GM20000 (cell line): ENCODE results near the gene ARL15.

Experiments used
- DNase-seq: peaks from one replicate; pipeline ENCODE4 v3.0.0; 2012; ENCODE audit warnings: low spot score
- CTCF ChIP-seq: IDR thresholded peaks from 2 replicates; pipeline ENCODE4 v1.5.1; 2012; ENCODE audit warnings: mild to moderate bottlenecking, control low read depth; ENCODE audit errors: extremely low read depth, missing control alignments

The ARL15 gene

GRCh38 chr5:54272746-54273145 is 37.6 kb downstream of the ARL15 start:
- no peak for TF ChIP-seq CTCF
- DNase-seq = no peak

- TF ChIP-seq CTCF = no peak
- DNase-seq = no peak
Measured at GRCh38 chr5:54270326-54270725, 40.0 kb downstream of the ARL15 start.

GRCh38 chr5:54264574-54264973 is 45.8 kb downstream of the ARL15 start:
- TF ChIP-seq CTCF = no peak
- no peak for DNase-seq

GRCh38 chr5:54263447-54263846 is 46.9 kb downstream of the ARL15 start:
- DNase-seq = no peak
- no peak for TF ChIP-seq CTCF

- no peak for DNase-seq
- TF ChIP-seq CTCF = no peak
Measured at GRCh38 chr5:54261596-54261995, 48.8 kb downstream of the ARL15 start.

GRCh38 chr5:54259981-54260380 is 50.4 kb downstream of the ARL15 start:
- no peak for TF ChIP-seq CTCF
- no peak for DNase-seq

GRCh38 chr5:54259090-54259489 is 51.3 kb downstream of the ARL15 start:
- TF ChIP-seq CTCF = no peak
- no peak for DNase-seq
